Uterus (tissue), 4 donors: ENCODE data around the gene GLIPR1L2. TPM values are rescaled to one million over a fixed set of nuclear protein-coding genes. Genes with fewer than 3 reads are reported as not detected.

Experiments used
- DNase-seq, 2 donors: peaks; one replicate each; pipeline ENCODE4 v3.0.0-alpha.2; 2019 to 2020
- H3K27ac ChIP-seq, 2 donors: fragments of 200-600 bp; sonication (generic); 1 replicate in 1 of 2; 2 replicates in 1 of 2; pipeline ENCODE4 v1.5.1; 2016 to 2018
- H3K27me3 ChIP-seq, 2 donors: fragments of 200-600 bp; sonication (generic); one replicate each; pipeline ENCODE4 v1.5.1; 2018 to 2019; ENCODE audit warnings: control low read depth in 1 of 2
- H3K36me3 ChIP-seq, 2 donors: fragments of 200-600 bp; sonication (generic); one replicate each; pipeline ENCODE4 v1.5.1; 2019; ENCODE audit warnings: control low read depth in 1 of 2
- H3K4me1 ChIP-seq, 2 donors: fragments of 200-600 bp; sonication (generic); one replicate each; pipeline ENCODE4 v1.5.1; 2018 to 2019; ENCODE audit warnings: control low read depth in 1 of 2
- H3K4me3 ChIP-seq, 2 donors: fragments of 200-600 bp; sonication (generic); 1 replicate in 1 of 2; 2 replicates in 1 of 2; pipeline ENCODE4 v1.5.1; 2018 to 2019; ENCODE audit warnings: mild to moderate bottlenecking in 1 of 2
- H3K9me3 ChIP-seq, 2 donors: fragments of 200-600 bp; sonication (generic); one replicate each; pipeline ENCODE4 v1.5.1; 2019; ENCODE audit warnings: control low read depth in 1 of 2
- CTCF ChIP-seq, 4 experiments: fragments of 200-600 bp in 2 of 4; fragments of 450-650 bp in 2 of 4; sonication (generic) in 2 of 4; IDR thresholded peaks; one replicate each; pipeline ENCODE4 v1.5.1; 2016 to 2019; ENCODE audit warnings: antibody characterized with exemption in 4 of 4, mild to moderate bottlenecking in 2 of 4, moderate library complexity in 1 of 4
- POLR2A ChIP-seq, 2 donors: fragments of 450-650 bp; IDR thresholded peaks; one replicate each; pipeline ENCODE4 v1.6.1; 2016; ENCODE audit warnings: antibody characterized with exemption in 2 of 2, mild to moderate bottlenecking in 1 of 2, moderate library complexity in 1 of 2
- intact Hi-C: fragments of 100-400 bp; cut with DNase I; formaldehyde crosslinking; loops from one replicate; pipeline ENCODE4 v1.15.1; 2023; ENCODE audit warnings: low total_unique reads
- total RNA-seq, 4 donors: library from RNA; depleted of rRNA in 3 of 4; stranded (reverse); fragments of >200 nt in 3 of 4; gene quantifications; one replicate each; pipeline versions ENCODE4 v1.1.0 to v1.2.4, GENCODE V29; 2014 to 2023
- donor health status: DM: yes; HTN: yes; CAD: no.

The GLIPR1L2 gene
- total RNA-seq, 4 donors from 2014 or later = 2.9 to 4.6 TPM; not detected in 2

- H3K4me3 ChIP-seq = no peak overlapping the region
- no peak overlapping the region for H3K27ac ChIP-seq
- no peak for TF ChIP-seq CTCF (IDR thresholded peaks at IDR 0.05)
- no peak for TF ChIP-seq POLR2A (IDR thresholded peaks at IDR 0.05)
- DNase-seq = no peak
- no peaks in the 10 kb centered on the region for H3K9me3 ChIP-seq
- peaks cover 0 to 3% of the 10 kb centered on the region in 2 donors for H3K36me3 ChIP-seq
- H3K4me1 ChIP-seq = no peaks in the 10 kb centered on the region
- no peaks in the 10 kb centered on the region for H3K27me3 ChIP-seq
- intact Hi-C loops = no loop called here
Measured at GRCh38 chr12:75419841-75420240, 29.0 kb downstream of the GLIPR1L2 start.

- intact Hi-C loops = no loop called here
- H3K4me1 ChIP-seq = no peaks in the 10 kb centered on the region
- no peaks in the 10 kb centered on the region for H3K36me3 ChIP-seq
Measured at GRCh38 chr12:75427491-75427890, 36.6 kb downstream of the GLIPR1L2 start.

GRCh38 chr12:75428767-75429166, 37.9 kb downstream of the GLIPR1L2 start:
- DNase-seq = no peak
- no peaks in the 10 kb centered on the region for H3K36me3 ChIP-seq
- no peaks in the 10 kb centered on the region for H3K9me3 ChIP-seq
- intact Hi-C loops = no loop called here
- no peaks in the 10 kb centered on the region for H3K27me3 ChIP-seq
- no peak overlapping the region for H3K4me3 ChIP-seq
- TF ChIP-seq POLR2A (IDR thresholded peaks at IDR 0.05) (no peak), CTCF (IDR thresholded peaks at IDR 0.05) (no peak)
- no peaks in the 10 kb centered on the region for H3K4me1 ChIP-seq
- H3K27ac ChIP-seq = no peak overlapping the region

More at GRCh38 chr12:75427491-75427890, 36.6 kb downstream of the GLIPR1L2 start:
- TF ChIP-seq CTCF (IDR thresholded peaks at IDR 0.05) (no peak), POLR2A (IDR thresholded peaks at IDR 0.05) (no peak)
- Histone ChIP-seq H3K27me3 (no peaks in the 10 kb centered on the region), H3K9me3 (no peaks in the 10 kb centered on the region), H3K27ac (no peak overlapping the region), H3K4me3 (no peak overlapping the region)
- no peak for DNase-seq

- Histone ChIP-seq H3K27me3 (no peaks in the 10 kb centered on the region), H3K9me3 (peaks cover 0 to 8% of the 10 kb centered on the region in 2 donors), H3K4me3 (no peak overlapping the region), H3K36me3 (no peaks in the 10 kb centered on the region), H3K4me1 (no peaks in the 10 kb centered on the region), H3K27ac (no peak overlapping the region)
- DNase-seq = no peak
- intact Hi-C loops = no loop called here
- TF ChIP-seq CTCF (IDR thresholded peaks at IDR 0.05) = no peak
- no peak for TF ChIP-seq POLR2A (IDR thresholded peaks at IDR 0.05)
Measured at GRCh38 chr12:75432924-75433323, 42.0 kb downstream of the GLIPR1L2 start.

GRCh38 chr12:75437564-75437963, 46.7 kb downstream of the GLIPR1L2 start:
- TF ChIP-seq CTCF (IDR thresholded peaks at IDR 0.05) (no peak), POLR2A (IDR thresholded peaks at IDR 0.05) (no peak)
- Histone ChIP-seq H3K4me3 (no peak overlapping the region), H3K27me3 (no peaks in the 10 kb centered on the region), H3K36me3 (no peaks in the 10 kb centered on the region), H3K27ac (no peak overlapping the region), H3K4me1 (no peaks in the 10 kb centered on the region), H3K9me3 (peaks cover 0 to 8% of the 10 kb centered on the region in 2 donors)
- no peak for DNase-seq
- intact Hi-C loops = no loop called here
